Suprapubic skin (tissue), 4 donors: ENCODE data around the gene DEDD2. TPM values are rescaled to one million over a fixed set of nuclear protein-coding genes. Genes with fewer than 3 reads are reported as not detected.

Source experiments
- DNase-seq, 2 donors: peaks; one replicate each; pipeline ENCODE4 v3.0.0-alpha.2; 2019; ENCODE audit warnings: low spot score in 2 of 2
- H3K27ac ChIP-seq: fragments of 200-600 bp; sonication (generic); one replicate; pipeline ENCODE4 v1.5.1; 2019
- H3K27me3 ChIP-seq: fragments of 200-600 bp; sonication (generic); one replicate; pipeline ENCODE4 v1.5.1; 2019
- H3K36me3 ChIP-seq: fragments of 200-600 bp; sonication (generic); one replicate; pipeline ENCODE4 v1.5.1; 2019
- H3K4me1 ChIP-seq: fragments of 200-600 bp; sonication (generic); one replicate; pipeline ENCODE4 v1.5.1; 2019
- H3K4me3 ChIP-seq: fragments of 200-600 bp; sonication (generic); one replicate; pipeline ENCODE4 v1.5.1; 2019; ENCODE audit warnings: mild to moderate bottlenecking
- H3K9me3 ChIP-seq: fragments of 200-600 bp; sonication (generic); one replicate; pipeline ENCODE4 v1.5.1; 2019
- CTCF ChIP-seq, 2 donors: fragments of 200-600 bp in 1 of 2; fragments of 450-650 bp in 1 of 2; sonication (generic) in 1 of 2; IDR thresholded peaks; one replicate each; pipeline ENCODE4 v1.5.1; 2016 to 2019; ENCODE audit warnings: antibody characterized with exemption in 2 of 2, mild to moderate bottlenecking in 1 of 2, moderate library complexity in 1 of 2
- EP300 ChIP-seq: sonication (generic); formaldehyde crosslinking; IDR thresholded peaks from one replicate; pipeline ENCODE4 v1.6.1; 2017; ENCODE audit warnings: antibody characterized with exemption
- POLR2A ChIP-seq, 2 donors: fragments of 450-650 bp; IDR thresholded peaks; one replicate each; pipeline ENCODE4 v1.6.1; 2017; ENCODE audit warnings: antibody characterized with exemption in 2 of 2, mild to moderate bottlenecking in 2 of 2, moderate library complexity in 2 of 2
- POLR2AphosphoS5 ChIP-seq, 3 donors: sonication (generic); formaldehyde crosslinking; IDR thresholded peaks; one replicate each; pipeline ENCODE4 v1.6.1; 2017; ENCODE audit warnings: antibody characterized with exemption in 3 of 3
- WGBS: methylation state at CpG from one replicate; pipeline ENCODE4 v1.1.5; 2018; 5-methylcytosine and 5-hydroxymethylcytosine counted together
- total RNA-seq, 4 donors: library from RNA; depleted of rRNA; stranded (reverse); fragments of >200 nt; gene quantifications; one replicate each; pipeline ENCODE4 v1.1.0, GENCODE V29; 2016

The DEDD2 gene
- total RNA-seq, 4 donors from 2014 or later = 51.3 to 78.9 (median 65.6) TPM

- peaks cover 84% of the 10 kb centered on the region for H3K4me1 ChIP-seq
- H3K36me3 ChIP-seq = peaks cover 16% of the 10 kb centered on the region
- peak overlapping the region; percentile 85 for H3K4me3 ChIP-seq
- 56% methylated on average over 3 of the region's 4 CpGs for WGBS
- H3K27ac ChIP-seq = peak overlapping the region; percentile 97
- no peak for DNase-seq
- H3K27me3 ChIP-seq = no peaks in the 10 kb centered on the region
- TF ChIP-seq POLR2A (IDR thresholded peaks at IDR 0.05) (no peak), POLR2AphosphoS5 (IDR thresholded peaks at IDR 0.05) (no peak), CTCF (IDR thresholded peaks at IDR 0.05) (no peak), EP300 (no peak)
- H3K9me3 ChIP-seq = no peaks in the 10 kb centered on the region
Observed at GRCh38 chr19:42251572-42252358, 34.3 kb upstream of the DEDD2 start.

- Histone ChIP-seq H3K36me3 (peaks cover 16% of the 10 kb centered on the region), H3K27me3 (no peaks in the 10 kb centered on the region), H3K4me3 (peak overlapping the region; percentile 85), H3K4me1 (peaks cover 84% of the 10 kb centered on the region), H3K27ac (peak overlapping the region; percentile 97), H3K9me3 (no peaks in the 10 kb centered on the region)
- TF ChIP-seq CTCF (IDR thresholded peaks at IDR 0.05) = no peak
- no peak for TF ChIP-seq POLR2AphosphoS5 (IDR thresholded peaks at IDR 0.05)
- no peak for TF ChIP-seq EP300
- TF ChIP-seq POLR2A (IDR thresholded peaks at IDR 0.05) = no peak
- WGBS = 17% methylated on average over 18 of the region's 19 CpGs
- peak in 1 of 2 donors; percentile 64 for DNase-seq
Observed at GRCh38 chr19:42250666-42251531, 33.4 kb upstream of the DEDD2 start.

GRCh38 chr19:42250183-42250665 is 32.7 kb upstream of the DEDD2 start:
- TF ChIP-seq POLR2A (IDR thresholded peaks at IDR 0.05) (no peak), CTCF (IDR thresholded peaks at IDR 0.05) (no peak), POLR2AphosphoS5 (IDR thresholded peaks at IDR 0.05) (no peak), EP300 (no peak)
- DNase-seq = peak in 1 of 2 donors; percentile 77
- Histone ChIP-seq H3K27ac (peak overlapping the region; percentile 97), H3K4me3 (peak overlapping the region; percentile 85), H3K27me3 (no peaks in the 10 kb centered on the region), H3K36me3 (peaks cover 16% of the 10 kb centered on the region), H3K9me3 (no peaks in the 10 kb centered on the region), H3K4me1 (peaks cover 84% of the 10 kb centered on the region)
- 52% methylated on average over 5 of the region's 15 CpGs for WGBS

- no peaks in the 10 kb centered on the region for H3K27me3 ChIP-seq
- no peaks in the 10 kb centered on the region for H3K9me3 ChIP-seq
- peaks cover 16% of the 10 kb centered on the region for H3K36me3 ChIP-seq
- peak overlapping the region; percentile 97 for H3K27ac ChIP-seq
- no peak overlapping the region for H3K4me3 ChIP-seq
- peaks cover 87% of the 10 kb centered on the region for H3K4me1 ChIP-seq
- TF ChIP-seq EP300 = no peak
- TF ChIP-seq POLR2A (IDR thresholded peaks at IDR 0.05) = no peak
- TF ChIP-seq POLR2AphosphoS5 (IDR thresholded peaks at IDR 0.05) = no peak
- no peak for TF ChIP-seq CTCF (IDR thresholded peaks at IDR 0.05)
- no peak for DNase-seq
- WGBS = 80% methylated on average over 6 of the region's 6 CpGs
Observed at GRCh38 chr19:42249769-42250168, 32.3 kb upstream of the DEDD2 start.
